HEK293 (cell line): ENCODE results near the gene SKOR1.
A peak's percentile ranks its signal among the peaks of the same experiment; 100 is the strongest.

Experiments used
- CTCF ChIA-PET: fragments of 350-600 bp; formaldehyde crosslinking; extraction: SDS; loops from one replicate; lab custom pipeline; 2021; ENCODE audit warnings: antibody characterized with exemption; lab: Yijun Ruan, JAX
- POLR2A ChIA-PET: fragments of 300-600 bp; formaldehyde crosslinking; extraction: SDS; loops from one replicate; lab custom pipeline; 2020; ENCODE audit warnings: antibody characterized with exemption, inconsistent platforms; lab: Yijun Ruan, JAX
- H3K27ac ChIP-seq: fragments of 200-500 bp; sonication (Bioruptor generic); 2 replicates; pipeline ENCODE4 v1.5.1; 2014; ENCODE audit warnings: low read depth, low read length, control low read depth, inconsistent platforms; ENCODE audit errors: extremely low read depth
- H3K36me3 ChIP-seq, 2 experiments: fragments of 200-500 bp in 1 of 2; sonication (Bioruptor generic) in 1 of 2; 1 replicate in 1 of 2; 2 replicates in 1 of 2; pipeline ENCODE4 v1.5.1; 2014 to 2017; ENCODE audit warnings: inconsistent platforms in 2 of 2, low read length in 2 of 2; ENCODE audit not compliant: control insufficient read depth in 2 of 2, insufficient read depth in 1 of 2
- H3K4me1 ChIP-seq: fragments of 200-500 bp; sonication (Bioruptor generic); 2 replicates; pipeline ENCODE4 v1.5.1; 2014; ENCODE audit warnings: mild to moderate bottlenecking, low read length, inconsistent platforms; ENCODE audit not compliant: control insufficient read depth, insufficient read depth
- H3K4me3 ChIP-seq: 2 replicates; pipeline ENCODE4 v1.5.1; 2011; ENCODE audit warnings: low read depth, mild to moderate bottlenecking, control low read depth, low read length, moderate library complexity
- H3K9me3 ChIP-seq: fragments of 200-500 bp; sonication (Bioruptor generic); 2 replicates; pipeline ENCODE4 v1.5.1; 2014; ENCODE audit warnings: low read depth, low read length, inconsistent platforms; ENCODE audit not compliant: control insufficient read depth, insufficient read depth
- EGR2 ChIP-seq: fragments of 450-650 bp; formaldehyde crosslinking; IDR thresholded peaks from 2 replicates; pipeline ENCODE4 v1.5.1; 2016; ENCODE audit warnings: low read depth, missing biosample characterization, missing genetic modification characterization
- GLI2 ChIP-seq: fragments of 450-650 bp; formaldehyde crosslinking; IDR thresholded peaks from 2 replicates; pipeline ENCODE4; 2017; ENCODE audit warnings: missing biosample characterization, missing genetic modification characterization, low read depth, borderline replicate concordance
- PRDM4 ChIP-seq: fragments of 450-650 bp; formaldehyde crosslinking; IDR thresholded peaks from 2 replicates; pipeline ENCODE4 v1.5.1; 2017; ENCODE audit warnings: missing biosample characterization, missing genetic modification characterization
- RBAK ChIP-seq: fragments of 450-650 bp; formaldehyde crosslinking; IDR thresholded peaks from 2 replicates; pipeline ENCODE4 v1.5.1; 2016; ENCODE audit warnings: missing biosample characterization, missing genetic modification characterization
- SCRT1 ChIP-seq: fragments of 450-650 bp; formaldehyde crosslinking; IDR thresholded peaks from 2 replicates; pipeline ENCODE4 v1.5.1; 2016; ENCODE audit warnings: missing biosample characterization, missing genetic modification characterization, borderline replicate concordance
- SCRT2 ChIP-seq: fragments of 450-650 bp; formaldehyde crosslinking; IDR thresholded peaks from 2 replicates; pipeline ENCODE4 v1.5.1; 2016; ENCODE audit warnings: missing biosample characterization, missing genetic modification characterization
- ZIC2 ChIP-seq: fragments of 450-650 bp; formaldehyde crosslinking; IDR thresholded peaks from 2 replicates; pipeline ENCODE4 v1.5.1; 2016; ENCODE audit warnings: missing biosample characterization, missing genetic modification characterization
- ZNF2 ChIP-seq: fragments of 450-650 bp; formaldehyde crosslinking; IDR thresholded peaks from 2 replicates; pipeline ENCODE4 v1.5.1; 2016; ENCODE audit warnings: missing biosample characterization, missing genetic modification characterization
- ZNF366 ChIP-seq: fragments of 450-650 bp; formaldehyde crosslinking; conservative IDR thresholded peaks from 2 replicates; pipeline ENCODE4 v1.5.1; 2016; ENCODE audit warnings: missing biosample characterization, missing genetic modification characterization
- ZNF529 ChIP-seq: fragments of 450-650 bp; formaldehyde crosslinking; IDR thresholded peaks from 2 replicates; pipeline ENCODE4 v1.5.1; 2017; ENCODE audit warnings: missing genetic modification characterization, missing biosample characterization; ENCODE audit not compliant: insufficient replicate concordance
- ZNF549 ChIP-seq: fragments of 450-650 bp; IDR thresholded peaks from 2 replicates; pipeline ENCODE4 v1.5.1; 2018; ENCODE audit warnings: missing biosample characterization, missing genetic modification characterization, mild to moderate bottlenecking, inconsistent platforms, moderate library complexity
- ZNF610 ChIP-seq: fragments of 450-650 bp; formaldehyde crosslinking; IDR thresholded peaks from 2 replicates; pipeline ENCODE4 v1.5.1; 2016; ENCODE audit warnings: missing biosample characterization, missing genetic modification characterization, borderline replicate concordance
- ZNF658 ChIP-seq: fragments of 450-650 bp; formaldehyde crosslinking; IDR thresholded peaks from 2 replicates; pipeline ENCODE4; 2016; ENCODE audit warnings: missing biosample characterization, missing genetic modification characterization
- ZNF791 ChIP-seq: fragments of 450-650 bp; formaldehyde crosslinking; IDR thresholded peaks from 2 replicates; pipeline ENCODE4 v1.5.1; 2016; ENCODE audit warnings: missing biosample characterization, missing genetic modification characterization
- ZNF792 ChIP-seq: fragments of 450-650 bp; formaldehyde crosslinking; IDR thresholded peaks from 2 replicates; pipeline ENCODE4 v1.5.1; 2016; ENCODE audit warnings: missing biosample characterization, missing genetic modification characterization
- TF ChIP-seq, protein P1 (sequence below): fragments of 450-650 bp; formaldehyde crosslinking; conservative IDR thresholded peaks from 2 replicates; pipeline ENCODE4 v1.5.1; 2016; ENCODE audit warnings: low read depth, missing biosample characterization, missing genetic modification characterization

Gene SKOR1

DNA sequence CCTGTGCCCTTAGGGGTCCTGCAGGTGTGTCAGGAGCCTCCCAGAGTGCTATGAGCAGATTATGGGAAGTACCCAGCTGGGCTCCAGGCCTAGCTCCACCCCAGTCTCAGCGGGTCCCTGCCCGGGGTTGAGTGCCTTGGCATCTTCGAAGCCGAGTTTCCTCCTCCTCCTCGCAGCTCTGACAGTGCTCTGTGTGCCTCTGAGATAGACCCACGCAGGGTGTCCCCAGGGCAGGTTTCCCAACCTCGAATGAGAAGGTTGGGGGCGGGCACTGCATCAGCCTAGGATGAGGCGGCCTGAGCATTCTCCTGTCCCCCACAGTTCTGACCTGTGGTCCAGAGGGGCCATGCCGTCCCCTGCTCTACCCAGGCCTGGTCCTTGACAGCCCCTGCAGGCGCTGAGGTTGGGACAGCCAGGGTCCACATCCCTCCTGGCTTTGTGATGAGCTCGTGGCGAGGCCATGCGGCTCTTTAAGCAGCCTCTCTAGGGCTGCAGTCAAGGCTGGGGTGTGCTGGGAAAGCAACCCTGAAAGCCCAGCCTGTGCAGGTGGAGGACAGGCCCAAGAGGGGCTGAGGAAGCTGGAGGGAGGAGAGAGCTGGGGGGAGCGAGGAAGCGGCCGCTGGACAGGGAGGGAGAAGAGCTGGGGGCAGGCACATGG lies 20.2 kb upstream of the SKOR1 start:
- H3K4me1 ChIP-seq, result no peaks in the 10 kb centered on the region
- CTCF ChIA-PET, result interaction anchor here (0.5 kb wide), 1 partner anchor 893 kb away, joined by 4 read pairs; no protein-coding TSS in a partner anchor
- no peak overlapping the region for H3K27ac ChIP-seq
- H3K36me3 ChIP-seq, result no peaks in the 10 kb centered on the region
- no peak overlapping the region for H3K4me3 ChIP-seq
- TF ChIP-seq, protein P1, sequence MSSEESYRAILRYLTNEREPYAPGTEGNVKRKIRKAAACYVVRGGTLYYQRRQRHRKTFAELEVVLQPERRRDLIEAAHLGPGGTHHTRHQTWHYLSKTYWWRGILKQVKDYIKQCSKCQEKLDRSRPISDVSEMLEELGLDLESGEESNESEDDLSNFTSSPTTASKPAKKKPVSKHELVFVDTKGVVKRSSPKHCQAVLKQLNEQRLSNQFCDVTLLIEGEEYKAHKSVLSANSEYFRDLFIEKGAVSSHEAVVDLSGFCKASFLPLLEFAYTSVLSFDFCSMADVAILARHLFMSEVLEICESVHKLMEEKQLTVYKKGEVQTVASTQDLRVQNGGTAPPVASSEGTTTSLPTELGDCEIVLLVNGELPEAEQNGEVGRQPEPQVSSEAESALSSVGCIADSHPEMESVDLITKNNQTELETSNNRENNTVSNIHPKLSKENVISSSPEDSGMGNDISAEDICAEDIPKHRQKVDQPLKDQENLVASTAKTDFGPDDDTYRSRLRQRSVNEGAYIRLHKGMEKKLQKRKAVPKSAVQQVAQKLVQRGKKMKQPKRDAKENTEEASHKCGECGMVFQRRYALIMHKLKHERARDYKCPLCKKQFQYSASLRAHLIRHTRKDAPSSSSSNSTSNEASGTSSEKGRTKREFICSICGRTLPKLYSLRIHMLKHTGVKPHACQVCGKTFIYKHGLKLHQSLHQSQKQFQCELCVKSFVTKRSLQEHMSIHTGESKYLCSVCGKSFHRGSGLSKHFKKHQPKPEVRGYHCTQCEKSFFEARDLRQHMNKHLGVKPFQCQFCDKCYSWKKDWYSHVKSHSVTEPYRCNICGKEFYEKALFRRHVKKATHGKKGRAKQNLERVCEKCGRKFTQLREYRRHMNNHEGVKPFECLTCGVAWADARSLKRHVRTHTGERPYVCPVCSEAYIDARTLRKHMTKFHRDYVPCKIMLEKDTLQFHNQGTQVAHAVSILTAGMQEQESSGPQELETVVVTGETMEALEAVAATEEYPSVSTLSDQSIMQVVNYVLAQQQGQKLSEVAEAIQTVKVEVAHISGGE, result no peak
- peak; percentile 84 for TF ChIP-seq ZIC2 (tag by site-specific recombination)
- TF ChIP-seq, all 188 proteins: peak for 1
- H3K9me3 ChIP-seq, result no peaks in the 10 kb centered on the region
- POLR2A ChIA-PET, result interaction anchor here (1.1 kb wide), 1 partner anchor 263 kb away, joined by 3 read pairs; the partner anchor contains the start of gene MAP2K5

DNA sequence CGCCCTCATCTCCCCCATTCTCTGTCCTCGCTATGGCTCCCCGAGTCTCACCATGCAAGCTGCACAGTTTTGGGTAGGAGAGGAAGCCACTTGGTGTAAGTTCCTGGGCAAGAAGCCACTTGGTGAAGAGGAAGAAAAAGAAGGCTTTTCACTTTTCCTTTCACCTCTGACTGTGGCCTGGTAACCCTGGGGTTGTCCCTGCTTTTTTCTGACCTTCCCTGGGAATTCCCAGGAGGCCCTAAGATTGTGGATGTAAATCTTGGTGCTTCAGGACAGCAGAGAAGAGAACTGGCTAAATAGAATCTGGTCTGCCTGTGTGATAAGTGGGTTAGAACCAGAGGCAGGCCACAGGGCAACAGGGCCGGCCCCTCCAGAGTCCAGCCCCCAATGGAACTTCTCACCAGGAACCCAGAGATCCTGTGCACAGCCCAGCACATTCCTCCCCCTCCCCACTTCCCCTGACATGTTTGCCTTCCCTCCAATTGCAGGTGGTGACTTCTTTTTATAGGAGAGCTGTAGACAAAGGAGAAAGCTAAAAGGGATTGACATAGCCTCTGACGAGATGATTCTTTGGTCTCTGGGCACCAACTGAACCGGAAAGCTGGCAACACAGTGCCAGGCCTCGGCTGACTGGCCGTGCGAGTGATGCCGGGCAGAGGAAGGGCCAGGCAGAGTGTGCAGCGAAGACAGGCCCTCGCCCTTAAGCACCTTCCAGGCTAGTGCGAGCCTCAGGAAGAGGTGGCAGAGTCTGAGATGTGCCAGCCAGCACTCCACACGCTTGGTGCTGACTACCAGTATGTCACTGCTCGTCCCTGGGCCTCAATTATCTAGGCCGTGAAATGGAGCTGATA lies 19.4 kb upstream of the SKOR1 start:
- H3K4me1 ChIP-seq, result no peaks in the 10 kb centered on the region
- no peaks in the 10 kb centered on the region for H3K36me3 ChIP-seq
- H3K4me3 ChIP-seq, result no peak overlapping the region
- CTCF ChIA-PET, result no interaction called here
- no peak for TF ChIP-seq ZNF658
- TF ChIP-seq GLI2 (tag by site-specific recombination), result no peak
- TF ChIP-seq RBAK (tag by site-specific recombination), result no peak
- TF ChIP-seq, all 188 proteins: peak for 0
- POLR2A ChIA-PET, result interaction anchor here (1.1 kb wide), 1 partner anchor 264 kb away, joined by 3 read pairs; the partner anchor contains the start of gene MAP2K5
- H3K9me3 ChIP-seq, result no peaks in the 10 kb centered on the region
- no peak overlapping the region for H3K27ac ChIP-seq

GRCh38 chr15:67806536-67806935 lies 18.8 kb upstream of the SKOR1 start:
- H3K4me1 ChIP-seq, result no peaks in the 10 kb centered on the region
- H3K36me3 ChIP-seq, result no peaks in the 10 kb centered on the region
- ChIA-PET CTCF (no interaction called here), POLR2A (no interaction called here)
- no peak overlapping the region for H3K27ac ChIP-seq
- no peaks in the 10 kb centered on the region for H3K9me3 ChIP-seq
- TF ChIP-seq SCRT2 (tag by site-specific recombination) (peak; percentile 89), SCRT1 (no peak)
- no peak overlapping the region for H3K4me3 ChIP-seq

- H3K27ac ChIP-seq, result no peak overlapping the region
- CTCF ChIA-PET, result no interaction called here
- POLR2A ChIA-PET, result no interaction called here
- H3K4me1 ChIP-seq, result 0 out of 2 replicates have a peak, but pooled peaks cover under 1% of the 10 kb centered on the region
- no peak overlapping the region for H3K4me3 ChIP-seq
- no peaks in the 10 kb centered on the region for H3K9me3 ChIP-seq
- no peaks in the 10 kb centered on the region for H3K36me3 ChIP-seq
- TF ChIP-seq ZNF2 (tag by site-specific recombination) (no peak), ZNF791 (tag by site-specific recombination) (no peak), ZNF792 (tag by site-specific recombination) (no peak), ZNF366 (tag by site-specific recombination) (no peak), EGR2 (tag by site-specific recombination) (no peak), ZNF610 (no peak), ZNF529 (tag by site-specific recombination) (no peak), PRDM4 (no peak), ZNF549 (no peak)
- TF ChIP-seq, protein P1, result no peak
These were observed 18.2 kb upstream of the SKOR1 start for GRCh38 chr15:67807141-67807540.
